Panc1 (cell line): ENCODE data around the gene SLX9. TPM values are rescaled to one million over a fixed set of nuclear protein-coding genes. Genes with fewer than 3 reads are reported as not detected.

ENCODE experiments used
- ATAC-seq: fragments of 200-7000 bp; cut with Tn5 transposase; 2 replicates; pipeline ENCODE4 v1.9.1; 2020; ENCODE audit warnings: mild to moderate bottlenecking, moderate library complexity
- BruUV-seq: library from RNA; stranded (reverse); fragments of 400-500 nt; replicated peaks from 2 replicates; lab custom pipeline; 2021; lab: Mats Ljungman, UMichigan
- CTCF ChIA-PET: fragments of 300-600 bp; sonication (Branson Sonifier 250); formaldehyde crosslinking; loops from one replicate; lab custom pipeline; 2022; ENCODE audit warnings: antibody characterized with exemption; lab: Charles Lee
- POLR2A ChIA-PET: fragments of 300-600 bp; sonication (Branson Sonifier 250); formaldehyde crosslinking; loops from one replicate; lab custom pipeline; 2022; ENCODE audit warnings: antibody characterized with exemption; lab: Charles Lee
- DNase-seq: peaks from one replicate; pipeline ENCODE4 v3.0.0-alpha.2; 2010; ENCODE audit warnings: low read depth, low spot score
- H3K27ac ChIP-seq: 2 replicates; pipeline ENCODE4 v1.5.1; 2011; ENCODE audit warnings: mild to moderate bottlenecking, low read length, inconsistent platforms
- H3K27me3 ChIP-seq: fragments of 200-500 bp; sonication (Bioruptor generic); 2 replicates; pipeline ENCODE4 v1.6.0; 2014; ENCODE audit warnings: low read length, inconsistent platforms; ENCODE audit not compliant: control insufficient read depth, insufficient read depth
- H3K36me3 ChIP-seq: fragments of 200-500 bp; sonication (Bioruptor generic); 2 replicates; pipeline ENCODE4 v1.5.1; 2014; ENCODE audit warnings: inconsistent platforms, mild to moderate bottlenecking, low read length, moderate library complexity; ENCODE audit not compliant: control insufficient read depth, insufficient read depth
- H3K4me1 ChIP-seq: 2 replicates; pipeline ENCODE4 v1.5.1; 2011; ENCODE audit warnings: inconsistent platforms, mild to moderate bottlenecking, low read length, moderate library complexity; ENCODE audit not compliant: control insufficient read depth, insufficient read depth
- H3K4me3 ChIP-seq, 2 experiments: 2 replicates each; pipeline ENCODE4 v1.5.1; 2011 to 2012; ENCODE audit warnings: low read depth in 2 of 2, low read length in 2 of 2, mild to moderate bottlenecking in 2 of 2, inconsistent platforms in 1 of 2, moderate library complexity in 1 of 2
- H3K9me3 ChIP-seq: fragments of 200-500 bp; sonication (Bioruptor generic); 2 replicates; pipeline ENCODE4 v1.5.1; 2014; ENCODE audit warnings: low read depth, mild to moderate bottlenecking, inconsistent platforms, low read length, moderate library complexity; ENCODE audit not compliant: control insufficient read depth, insufficient read depth
- POLR2AphosphoS5 ChIP-seq: IDR thresholded peaks from 2 replicates; pipeline ENCODE4 v1.6.1; 2012; ENCODE audit warnings: mild to moderate bottlenecking, low read depth, low read length, moderate library complexity
- SIN3A ChIP-seq: IDR thresholded peaks from 2 replicates; pipeline ENCODE4 v1.6.1; 2012; ENCODE audit warnings: low read depth, mild to moderate bottlenecking, low read length, moderate library complexity, borderline replicate concordance; ENCODE audit not compliant: insufficient read depth
- TCF7L2 ChIP-seq: IDR thresholded peaks from 2 replicates; pipeline ENCODE4 v1.6.1; 2011; ENCODE audit warnings: mild to moderate bottlenecking, low read depth, low read length, inconsistent platforms
- in situ Hi-C: cut with HindIII; loops from 2 replicates; pipeline ENCODE4 v1.10.0; 2016; ENCODE audit warnings: low sequenced_read_pairs, low pct_unique_long_range_greater_than_20kb
- intact Hi-C: fragments of 100-400 bp; cut with micrococcal nuclease; formaldehyde crosslinking; loops from one replicate; pipeline ENCODE4 v1.10.0; 2022; ENCODE audit not compliant: unreplicated experiment
- total RNA-seq: library from RNA; stranded (reverse); gene quantifications from one replicate; pipeline ENCODE4 v1.2.1, GENCODE V29; 2021; ENCODE audit not compliant: unreplicated experiment
- TF ChIP-seq, protein P1 (sequence below), 2 experiments: IDR thresholded peaks; 2 replicates each; pipeline ENCODE4 v1.6.1; 2011 to 2012; ENCODE audit warnings: low read depth in 2 of 2, control low read depth in 1 of 2, low read length in 1 of 2, mild to moderate bottlenecking in 1 of 2, moderate library complexity in 1 of 2; ENCODE audit not compliant: insufficient read depth in 1 of 2
- TF ChIP-seq, protein P2 (sequence below): fragments of 450-650 bp; IDR thresholded peaks from 2 replicates; pipeline ENCODE4 v1.5.1; 2017; ENCODE audit warnings: mild to moderate bottlenecking

SLX9 gene
- total RNA-seq, 1 experiment from 2014 or later, result 50.9 TPM

DNA sequence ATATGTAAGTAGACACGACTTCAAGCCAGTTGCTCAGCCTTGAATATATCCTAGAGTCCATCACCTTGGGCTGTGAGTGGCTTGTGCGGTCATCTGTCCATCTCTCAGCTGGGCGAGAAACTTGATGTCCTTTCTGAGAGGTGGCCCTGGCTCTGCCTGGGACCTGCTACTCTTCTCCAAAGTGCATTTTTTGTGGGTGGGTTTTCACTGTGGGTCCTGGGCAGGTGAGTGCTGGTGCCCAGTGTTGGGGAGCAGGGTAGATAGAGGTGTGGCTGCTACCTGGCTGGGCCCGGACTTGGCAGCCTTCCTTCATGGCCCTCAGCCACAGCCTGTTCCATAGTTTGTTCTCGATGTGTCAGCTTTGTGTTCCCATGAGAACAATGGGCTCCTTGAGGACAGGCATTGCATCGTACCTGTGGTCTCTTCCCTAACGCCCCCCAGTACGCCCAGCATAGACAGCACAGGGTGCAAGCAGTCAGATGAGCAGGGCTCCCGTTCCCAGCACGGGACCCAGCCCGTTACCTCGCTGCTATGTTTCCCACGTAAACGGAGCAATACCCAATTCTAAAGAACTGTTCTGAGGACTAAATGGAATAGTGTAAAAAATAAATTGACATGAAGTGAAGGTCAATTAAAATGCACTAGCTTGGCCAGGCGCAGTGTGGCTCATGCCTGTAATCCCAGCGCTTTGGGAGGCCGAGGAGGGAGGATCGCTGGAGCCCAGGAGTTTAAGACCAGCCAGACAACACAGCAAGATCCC is 877 bp upstream of the SLX9 start:
- in situ Hi-C loops (no loop called here), intact Hi-C loops (no loop called here)
- DNase-seq (no peak), ATAC-seq (peak; percentile 4; the same call in 1 of the 2 replicates)
- H3K27ac ChIP-seq, result peak overlapping the region; percentile 82
- no peak for TF ChIP-seq TCF7L2
- no peak for TF ChIP-seq SIN3A
- H3K4me3 ChIP-seq, result peak overlapping the region; percentile 77 to 84
- H3K9me3 ChIP-seq, result no peaks in the 10 kb centered on the region
- no peaks in the 10 kb centered on the region for H3K27me3 ChIP-seq
- CTCF ChIA-PET, result no interaction called here
- H3K4me1 ChIP-seq, result peaks cover 14% of the 10 kb centered on the region
- POLR2A ChIA-PET, result no interaction called here
- BruUV-seq, result no TSS peak
- peaks cover 5% of the 10 kb centered on the region; the same call in 1 of the 2 replicates for H3K36me3 ChIP-seq

DNA sequence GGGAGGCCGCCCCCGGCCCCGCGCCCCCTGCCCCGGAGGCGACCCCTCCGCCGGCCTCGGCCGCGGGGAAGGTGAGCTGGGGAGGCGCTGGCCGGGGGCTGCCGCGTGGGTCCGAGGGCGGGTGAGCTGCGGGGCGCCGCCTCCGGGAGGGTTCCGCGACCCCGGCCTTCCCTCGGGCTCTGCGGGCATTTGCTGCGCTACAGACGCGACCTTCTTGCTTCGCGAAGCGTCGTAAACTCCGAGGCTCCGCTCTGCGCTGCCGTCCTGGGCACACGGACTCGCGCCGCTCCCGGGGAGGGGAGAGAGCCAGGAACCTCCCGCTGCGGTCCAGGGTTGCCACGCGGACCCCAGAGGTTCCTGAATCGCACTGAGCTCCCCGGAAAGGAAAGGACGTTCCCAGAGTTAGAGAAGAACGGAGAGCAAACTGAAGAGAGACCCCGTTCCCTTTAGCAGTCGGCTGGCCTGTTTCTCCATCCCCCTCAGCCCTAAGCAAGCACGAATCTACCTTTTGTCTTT is 345 bp downstream of the SLX9 start:
- ChIA-PET POLR2A (no interaction called here), CTCF (no interaction called here)

More for the DNA sequence above, 345 bp downstream of the SLX9 start:
- peak overlapping the region; percentile 77 to 84 for H3K4me3 ChIP-seq
- BruUV-seq, result no TSS peak
- peaks cover 14% of the 10 kb centered on the region for H3K4me1 ChIP-seq
- H3K27me3 ChIP-seq, result no peaks in the 10 kb centered on the region
- intact Hi-C loops (no loop called here), in situ Hi-C loops (no loop called here)
- no peaks in the 10 kb centered on the region for H3K9me3 ChIP-seq
- TF ChIP-seq SIN3A (no peak), POLR2AphosphoS5 (no peak), TCF7L2 (no peak)
- TF ChIP-seq, protein P1, sequence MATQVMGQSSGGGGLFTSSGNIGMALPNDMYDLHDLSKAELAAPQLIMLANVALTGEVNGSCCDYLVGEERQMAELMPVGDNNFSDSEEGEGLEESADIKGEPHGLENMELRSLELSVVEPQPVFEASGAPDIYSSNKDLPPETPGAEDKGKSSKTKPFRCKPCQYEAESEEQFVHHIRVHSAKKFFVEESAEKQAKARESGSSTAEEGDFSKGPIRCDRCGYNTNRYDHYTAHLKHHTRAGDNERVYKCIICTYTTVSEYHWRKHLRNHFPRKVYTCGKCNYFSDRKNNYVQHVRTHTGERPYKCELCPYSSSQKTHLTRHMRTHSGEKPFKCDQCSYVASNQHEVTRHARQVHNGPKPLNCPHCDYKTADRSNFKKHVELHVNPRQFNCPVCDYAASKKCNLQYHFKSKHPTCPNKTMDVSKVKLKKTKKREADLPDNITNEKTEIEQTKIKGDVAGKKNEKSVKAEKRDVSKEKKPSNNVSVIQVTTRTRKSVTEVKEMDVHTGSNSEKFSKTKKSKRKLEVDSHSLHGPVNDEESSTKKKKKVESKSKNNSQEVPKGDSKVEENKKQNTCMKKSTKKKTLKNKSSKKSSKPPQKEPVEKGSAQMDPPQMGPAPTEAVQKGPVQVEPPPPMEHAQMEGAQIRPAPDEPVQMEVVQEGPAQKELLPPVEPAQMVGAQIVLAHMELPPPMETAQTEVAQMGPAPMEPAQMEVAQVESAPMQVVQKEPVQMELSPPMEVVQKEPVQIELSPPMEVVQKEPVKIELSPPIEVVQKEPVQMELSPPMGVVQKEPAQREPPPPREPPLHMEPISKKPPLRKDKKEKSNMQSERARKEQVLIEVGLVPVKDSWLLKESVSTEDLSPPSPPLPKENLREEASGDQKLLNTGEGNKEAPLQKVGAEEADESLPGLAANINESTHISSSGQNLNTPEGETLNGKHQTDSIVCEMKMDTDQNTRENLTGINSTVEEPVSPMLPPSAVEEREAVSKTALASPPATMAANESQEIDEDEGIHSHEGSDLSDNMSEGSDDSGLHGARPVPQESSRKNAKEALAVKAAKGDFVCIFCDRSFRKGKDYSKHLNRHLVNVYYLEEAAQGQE (IDR thresholded peaks at IDR 0.05; ENCODE audit: insufficient read depth in 1 of 2, low read depth in 2 of 2, low read length in 1 of 2), result no peak
- TF ChIP-seq, protein P2, sequence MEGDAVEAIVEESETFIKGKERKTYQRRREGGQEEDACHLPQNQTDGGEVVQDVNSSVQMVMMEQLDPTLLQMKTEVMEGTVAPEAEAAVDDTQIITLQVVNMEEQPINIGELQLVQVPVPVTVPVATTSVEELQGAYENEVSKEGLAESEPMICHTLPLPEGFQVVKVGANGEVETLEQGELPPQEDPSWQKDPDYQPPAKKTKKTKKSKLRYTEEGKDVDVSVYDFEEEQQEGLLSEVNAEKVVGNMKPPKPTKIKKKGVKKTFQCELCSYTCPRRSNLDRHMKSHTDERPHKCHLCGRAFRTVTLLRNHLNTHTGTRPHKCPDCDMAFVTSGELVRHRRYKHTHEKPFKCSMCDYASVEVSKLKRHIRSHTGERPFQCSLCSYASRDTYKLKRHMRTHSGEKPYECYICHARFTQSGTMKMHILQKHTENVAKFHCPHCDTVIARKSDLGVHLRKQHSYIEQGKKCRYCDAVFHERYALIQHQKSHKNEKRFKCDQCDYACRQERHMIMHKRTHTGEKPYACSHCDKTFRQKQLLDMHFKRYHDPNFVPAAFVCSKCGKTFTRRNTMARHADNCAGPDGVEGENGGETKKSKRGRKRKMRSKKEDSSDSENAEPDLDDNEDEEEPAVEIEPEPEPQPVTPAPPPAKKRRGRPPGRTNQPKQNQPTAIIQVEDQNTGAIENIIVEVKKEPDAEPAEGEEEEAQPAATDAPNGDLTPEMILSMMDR, result no peak
- peak; percentile 49 for ATAC-seq
- peaks cover 5% of the 10 kb centered on the region; the same call in 1 of the 2 replicates for H3K36me3 ChIP-seq
- peak overlapping the region; percentile 80 for H3K27ac ChIP-seq
- DNase-seq, result no peak
